ENCODE data around the gene OXCT1. TPM values are rescaled to one million over a fixed set of nuclear protein-coding genes. Genes with fewer than 3 reads are reported as not detected.

OXCT1 gene
- total and polyA plus RNA-seq, 2 donors (not counting 3 experiments of a cell fraction or from before 2014, with no cell fraction given) = 12.8 to 37.4 TPM

DNA sequence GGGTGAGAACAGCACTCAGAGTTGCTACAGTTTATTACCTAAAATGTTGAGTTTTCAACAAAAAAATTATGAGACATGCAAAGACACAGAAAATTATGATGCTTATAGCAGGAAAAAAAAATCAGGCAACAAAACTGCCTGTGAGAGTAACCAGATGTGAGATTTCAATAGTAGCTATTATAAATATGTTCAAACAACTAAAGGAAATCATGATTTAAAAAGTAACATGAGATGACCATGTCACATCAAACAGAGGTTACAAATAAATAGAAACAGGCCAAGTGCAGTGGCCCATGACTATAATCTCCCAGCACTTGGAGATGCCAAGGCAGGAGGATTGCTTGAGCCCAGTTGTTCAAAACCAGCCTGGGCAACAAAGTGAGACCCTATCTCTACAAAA lies 21.8 kb upstream of the OXCT1 start:
- Histone ChIP-seq H3K27me3 (ENCODE audit: control insufficient read depth in 2 of 2, insufficient read depth in 2 of 2, low read length in 2 of 2) (peaks cover 19 to 34% of the 10 kb centered on the region in 2 experiments), H3K4me2 (ENCODE audit: insufficient read depth, low read length) (no peak overlapping the region), H2AFZ (ENCODE audit: low read depth, low read length) (no peak overlapping the region), H3K36me3 (ENCODE audit: control insufficient read depth in 2 of 2, extremely low read depth in 1 of 2, insufficient read depth in 2 of 2, low read length in 2 of 2) (no peaks in the 10 kb centered on the region), H3K9me1 (replicated peaks; ENCODE audit: control insufficient read depth, extremely low read depth, insufficient read depth, low read length) (no peaks in the 10 kb centered on the region), H3K79me2 (ENCODE audit: control insufficient read depth, insufficient read depth, low read length) (no peaks in the 10 kb centered on the region), H3K27ac (ENCODE audit: insufficient read depth, low read depth, low read length) (no peak overlapping the region), H3K9me3 (replicated peaks; ENCODE audit: control insufficient read depth, insufficient read depth, low read length) (no peaks in the 10 kb centered on the region), H3K4me1 (ENCODE audit: control insufficient read depth, extremely low read depth, insufficient read depth, low read length) (no peaks in the 10 kb centered on the region), H3K4me3 (replicated peaks in 1 of 3; ENCODE audit: insufficient read depth in 1 of 3, low read depth in 1 of 3, low read length in 3 of 3) (no peak overlapping the region), H3K9ac (replicated peaks; ENCODE audit: extremely low read depth, insufficient read depth, low read length) (no peak overlapping the region), H4K20me1 (replicated peaks; ENCODE audit: control insufficient read depth, extremely low read depth, insufficient read depth, low read length) (no peaks in the 10 kb centered on the region)
- intact Hi-C loops (cut with micrococcal nuclease) (no loop called here), dilution Hi-C loops (cut with MboI; ENCODE audit: extremely low pct_ligation_motif_present, low sequenced_read_pairs) (no loop called here)
- ChIA-PET POLR2A (no interaction called here), CTCF (interaction anchor here (1.5 kb wide), 1 partner anchor 166 kb away, joined by 3 read pairs; no protein-coding TSS in a partner anchor)
- TF ChIP-seq POLR2A (IDR thresholded peaks at IDR 0.05; ENCODE audit: low read depth, low read length) = no peak
- TF ChIP-seq FOS (IDR thresholded peaks at IDR 0.05; ENCODE audit: borderline replicate concordance, insufficient read depth, low read length) = no peak
- TF ChIP-seq, protein P1, sequence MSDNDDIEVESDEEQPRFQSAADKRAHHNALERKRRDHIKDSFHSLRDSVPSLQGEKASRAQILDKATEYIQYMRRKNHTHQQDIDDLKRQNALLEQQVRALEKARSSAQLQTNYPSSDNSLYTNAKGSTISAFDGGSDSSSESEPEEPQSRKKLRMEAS (IDR thresholded peaks at IDR 0.05; ENCODE audit: insufficient read depth, insufficient read length) = no peak
- no peak for TF ChIP-seq EZH2 (IDR thresholded peaks at IDR 0.05; ENCODE audit: borderline replicate concordance, low read depth, low read length, severe bottlenecking)
- FAIRE-seq (no peak), DNase-seq (ENCODE audit: low read depth, low spot score) (no peak)
- BruUV-seq (replicated peaks) = no TSS peak

DNA sequence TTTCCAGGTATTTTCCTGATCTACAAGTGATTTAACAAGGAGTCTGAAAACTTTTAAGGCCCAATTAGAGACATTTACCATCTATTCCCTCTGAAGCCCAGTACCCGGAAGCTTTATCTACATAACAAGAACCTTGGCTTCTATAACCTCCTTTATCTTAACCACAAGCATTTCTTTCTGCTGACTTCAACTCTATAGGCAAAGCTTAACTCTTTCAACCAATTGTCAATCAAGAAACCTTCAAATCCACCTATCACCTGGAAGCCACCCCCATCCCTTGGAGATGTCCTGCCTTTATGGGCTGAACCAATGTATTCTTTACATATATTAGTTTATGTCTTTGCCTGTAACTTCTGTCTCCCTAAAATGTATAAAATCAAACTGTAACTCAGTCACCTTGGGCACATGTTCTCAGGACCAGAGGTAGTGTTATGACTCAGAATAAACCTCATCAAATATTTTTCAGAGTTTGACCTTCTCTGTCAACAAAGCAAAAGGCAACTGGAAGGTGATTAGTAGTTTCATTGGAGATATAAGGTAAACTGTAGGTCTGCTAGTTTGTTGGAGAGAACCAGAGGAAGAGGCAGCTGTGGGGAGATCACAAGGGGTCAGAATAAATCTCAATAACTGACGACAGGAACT lies 21.0 kb upstream of the OXCT1 start:
- FAIRE-seq (no peak), DNase-seq (ENCODE audit: low read depth, low spot score) (no peak)
- H3K4me2 ChIP-seq (ENCODE audit: insufficient read depth, low read length) = no peak overlapping the region
- dilution Hi-C loops (cut with MboI; ENCODE audit: extremely low pct_ligation_motif_present, low sequenced_read_pairs) = no loop called here
- intact Hi-C loops (cut with micrococcal nuclease) = no loop called here
- H3K79me2 ChIP-seq (ENCODE audit: control insufficient read depth, insufficient read depth, low read length) = no peaks in the 10 kb centered on the region
- CTCF ChIA-PET = interaction anchor here (1.5 kb wide), 1 partner anchor 167 kb away, joined by 3 read pairs; no protein-coding TSS in a partner anchor
- H3K9me1 ChIP-seq (replicated peaks; ENCODE audit: control insufficient read depth, extremely low read depth, insufficient read depth, low read length) = no peaks in the 10 kb centered on the region
- no peak overlapping the region for H3K9ac ChIP-seq (replicated peaks; ENCODE audit: extremely low read depth, insufficient read depth, low read length)
- BruUV-seq (replicated peaks) = no TSS peak
- H3K36me3 ChIP-seq (ENCODE audit: control insufficient read depth in 2 of 2, extremely low read depth in 1 of 2, insufficient read depth in 2 of 2, low read length in 2 of 2) = no peaks in the 10 kb centered on the region
- H3K4me1 ChIP-seq (ENCODE audit: control insufficient read depth, extremely low read depth, insufficient read depth, low read length) = no peaks in the 10 kb centered on the region
- no peak overlapping the region for H2AFZ ChIP-seq (ENCODE audit: low read depth, low read length)
- no peaks in the 10 kb centered on the region for H3K9me3 ChIP-seq (replicated peaks; ENCODE audit: control insufficient read depth, insufficient read depth, low read length)
- no peak overlapping the region for H3K27ac ChIP-seq (ENCODE audit: insufficient read depth, low read depth, low read length)
- TF ChIP-seq POLR2A (IDR thresholded peaks at IDR 0.05; ENCODE audit: low read depth, low read length) (no peak), EZH2 (IDR thresholded peaks at IDR 0.05; ENCODE audit: borderline replicate concordance, low read depth, low read length, severe bottlenecking) (no peak)
- POLR2A ChIA-PET = no interaction called here
- no peak overlapping the region for H3K4me3 ChIP-seq (replicated peaks in 1 of 3; ENCODE audit: insufficient read depth in 1 of 3, low read depth in 1 of 3, low read length in 3 of 3)
- H4K20me1 ChIP-seq (replicated peaks; ENCODE audit: control insufficient read depth, extremely low read depth, insufficient read depth, low read length) = no peaks in the 10 kb centered on the region
- H3K27me3 ChIP-seq (ENCODE audit: control insufficient read depth in 2 of 2, insufficient read depth in 2 of 2, low read length in 2 of 2) = peaks cover 12 to 26% of the 10 kb centered on the region in 2 experiments
